Skeletal muscle satellite cell (primary cell): ENCODE results near the gene SLC25A10.

Experiments used
- H3K27me3 ChIP-seq: 2 replicates; pipeline ENCODE4 v1.7.0; 2013; ENCODE audit warnings: low read length; ENCODE audit not compliant: control insufficient read depth, insufficient read depth
- H3K36me3 ChIP-seq: 2 replicates; pipeline ENCODE4 v1.7.0; 2013; ENCODE audit warnings: mild to moderate bottlenecking, control low read depth, low read length; ENCODE audit not compliant: insufficient read depth
- H3K4me1 ChIP-seq: 2 replicates; pipeline ENCODE4 v1.7.0; 2013; ENCODE audit warnings: low read length; ENCODE audit not compliant: control insufficient read depth, insufficient read depth
- H3K4me2 ChIP-seq: 2 replicates; pipeline ENCODE4 v1.7.0; 2013; ENCODE audit warnings: mild to moderate bottlenecking, low read length
- H3K4me3 ChIP-seq: 2 replicates; pipeline ENCODE4 v1.7.0; 2013; ENCODE audit warnings: low read length
- H3K9ac ChIP-seq: 2 replicates; pipeline ENCODE4 v1.7.0; 2013; ENCODE audit warnings: mild to moderate bottlenecking, low read depth, low read length, moderate library complexity
- H3K9me3 ChIP-seq: replicated peaks from 2 replicates; pipeline ENCODE4 v1.7.0; 2013; ENCODE audit warnings: mild to moderate bottlenecking, control low read depth, low read length

The SLC25A10 gene

GRCh38 chr17:81719410-81720266 is 7.6 kb downstream of the SLC25A10 start:
- H3K4me2 ChIP-seq: no peak overlapping the region
- no peaks in the 10 kb centered on the region for H3K9me3 ChIP-seq
- no peak overlapping the region for H3K4me3 ChIP-seq
- peaks cover 12% of the 10 kb centered on the region for H3K27me3 ChIP-seq
- no peak overlapping the region for H3K9ac ChIP-seq
- H3K4me1 ChIP-seq: peaks cover 14% of the 10 kb centered on the region
- H3K36me3 ChIP-seq: no peaks in the 10 kb centered on the region

GRCh38 chr17:81720267-81721071 is 8.4 kb downstream of the SLC25A10 start:
- Histone ChIP-seq H3K4me1 (peaks cover 14% of the 10 kb centered on the region), H3K9ac (no peak overlapping the region), H3K9me3 (no peaks in the 10 kb centered on the region), H3K4me2 (no peak overlapping the region), H3K27me3 (peaks cover 12% of the 10 kb centered on the region), H3K36me3 (no peaks in the 10 kb centered on the region), H3K4me3 (no peak overlapping the region)

- H3K9me3 ChIP-seq: no peaks in the 10 kb centered on the region
- H3K4me1 ChIP-seq: peaks cover 14% of the 10 kb centered on the region
- no peak overlapping the region for H3K9ac ChIP-seq
- H3K27me3 ChIP-seq: peaks cover 14% of the 10 kb centered on the region
- no peak overlapping the region for H3K4me2 ChIP-seq
- H3K36me3 ChIP-seq: no peaks in the 10 kb centered on the region
- H3K4me3 ChIP-seq: no peak overlapping the region
Measured at GRCh38 chr17:81722184-81723120, 10.4 kb downstream of the SLC25A10 start.

- Histone ChIP-seq H3K9ac (no peak overlapping the region), H3K36me3 (no peaks in the 10 kb centered on the region), H3K4me3 (no peak overlapping the region), H3K27me3 (peaks cover 14% of the 10 kb centered on the region), H3K9me3 (no peaks in the 10 kb centered on the region), H3K4me1 (peaks cover 14% of the 10 kb centered on the region), H3K4me2 (no peak overlapping the region)
Measured at GRCh38 chr17:81723651-81724209, 11.6 kb downstream of the SLC25A10 start.

GRCh38 chr17:81725439-81725838 is 13.4 kb downstream of the SLC25A10 start:
- Histone ChIP-seq H3K4me2 (no peak overlapping the region), H3K9me3 (no peaks in the 10 kb centered on the region), H3K9ac (no peak overlapping the region), H3K27me3 (peaks cover 14% of the 10 kb centered on the region), H3K4me3 (no peak overlapping the region), H3K4me1 (peaks cover 17% of the 10 kb centered on the region), H3K36me3 (no peaks in the 10 kb centered on the region)

- Histone ChIP-seq H3K4me2 (no peak overlapping the region), H3K36me3 (no peaks in the 10 kb centered on the region), H3K4me1 (peaks cover 22% of the 10 kb centered on the region), H3K9ac (no peak overlapping the region), H3K9me3 (no peaks in the 10 kb centered on the region), H3K27me3 (peaks cover 14% of the 10 kb centered on the region), H3K4me3 (no peak overlapping the region)
Measured at GRCh38 chr17:81726004-81726403, 13.9 kb downstream of the SLC25A10 start.

GRCh38 chr17:81727324-81728031 is 15.4 kb downstream of the SLC25A10 start:
- Histone ChIP-seq H3K9me3 (no peaks in the 10 kb centered on the region), H3K4me3 (no peak overlapping the region), H3K9ac (no peak overlapping the region), H3K4me2 (no peak overlapping the region), H3K36me3 (no peaks in the 10 kb centered on the region), H3K27me3 (peaks cover 12% of the 10 kb centered on the region), H3K4me1 (peaks cover 25% of the 10 kb centered on the region)

GRCh38 chr17:81733507-81734404 is 21.7 kb downstream of the SLC25A10 start:
- H3K4me1 ChIP-seq: peaks cover 34% of the 10 kb centered on the region
- H3K4me2 ChIP-seq: no peak overlapping the region
- H3K9me3 ChIP-seq: no peaks in the 10 kb centered on the region
- H3K27me3 ChIP-seq: no peaks in the 10 kb centered on the region
- H3K4me3 ChIP-seq: no peak overlapping the region
- no peaks in the 10 kb centered on the region for H3K36me3 ChIP-seq
- H3K9ac ChIP-seq: no peak overlapping the region

- no peak overlapping the region for H3K9ac ChIP-seq
- no peaks in the 10 kb centered on the region for H3K9me3 ChIP-seq
- H3K4me2 ChIP-seq: no peak overlapping the region
- no peaks in the 10 kb centered on the region for H3K36me3 ChIP-seq
- no peaks in the 10 kb centered on the region for H3K27me3 ChIP-seq
- H3K4me3 ChIP-seq: no peak overlapping the region
- peaks cover 34% of the 10 kb centered on the region for H3K4me1 ChIP-seq
Measured at GRCh38 chr17:81734405-81735263, 22.6 kb downstream of the SLC25A10 start.
